Measurements from ENCODE around the gene LILRB3.
A peak's percentile ranks its signal among the peaks of the same experiment; 100 is the strongest.
"Not testable (repeated sequence)": the region's sequence is repeated elsewhere in the genome, so short reads cannot be mapped to it uniquely, and the experiment has no call there.

The LILRB3 gene

GRCh38 chr19:54209058-54209810, 13.6 kb downstream of the LILRB3 start:
- DNase-seq, result no peak

GRCh38 chr19:54208784-54209057, 14.1 kb downstream of the LILRB3 start:
- DNase-seq, result no peak

- no peak for DNase-seq
Measured at GRCh38 chr19:54207983-54208783, 14.6 kb downstream of the LILRB3 start.

GRCh38 chr19:54207676-54207982, 15.2 kb downstream of the LILRB3 start:
- DNase-seq, result no peak

- not testable (repeated sequence) for DNase-seq
Measured at GRCh38 chr19:54207193-54207592, 15.6 kb downstream of the LILRB3 start.

- no peak for DNase-seq
Measured at GRCh38 chr19:54206831-54207177, 16.0 kb downstream of the LILRB3 start.

- DNase-seq, result no peak
Measured at GRCh38 chr19:54206030-54206830, 16.6 kb downstream of the LILRB3 start.

- no peak for DNase-seq
Measured at GRCh38 chr19:54204767-54205468, 17.9 kb downstream of the LILRB3 start.

- DNase-seq, result no peak
Measured at GRCh38 chr19:54203151-54203611, 19.6 kb downstream of the LILRB3 start.

GRCh38 chr19:54201980-54202379, 20.8 kb downstream of the LILRB3 start:
- DNase-seq, result no peak

GRCh38 chr19:54201172-54201701, 21.6 kb downstream of the LILRB3 start:
- DNase-seq, result no peak

GRCh38 chr19:54199401-54199800, 23.4 kb downstream of the LILRB3 start:
- no peak for DNase-seq

- no peak for DNase-seq
Measured at GRCh38 chr19:54197121-54197520, 25.7 kb downstream of the LILRB3 start.

- no peak for DNase-seq
Measured at GRCh38 chr19:54196536-54196935, 26.3 kb downstream of the LILRB3 start.

GRCh38 chr19:54194463-54194862, 28.3 kb downstream of the LILRB3 start:
- DNase-seq, result not testable (repeated sequence)

- no peak for DNase-seq
Measured at GRCh38 chr19:54193011-54193410, 29.8 kb downstream of the LILRB3 start.

- no peak for DNase-seq
Measured at GRCh38 chr19:54191811-54192453, 30.9 kb downstream of the LILRB3 start.

- peak; percentile 83 for DNase-seq
Measured at GRCh38 chr19:54191011-54191810, 31.6 kb downstream of the LILRB3 start, which contains the start of gene TSEN34. Gene TSEN34 (plus strand): TSS chr19:54191308. CDS start chr19:54191365, 57 bp downstream.

GRCh38 chr19:54190503-54191010, 32.2 kb downstream of the LILRB3 start:
- peak; percentile 97 for DNase-seq

- peak; percentile 98 for DNase-seq
Measured at GRCh38 chr19:54189735-54190502, 32.9 kb downstream of the LILRB3 start.
